Omental fat pad (tissue), 4 donors: Measurements from ENCODE around the gene VEZT. TPM values are rescaled to one million over a fixed set of nuclear protein-coding genes. Genes with fewer than 3 reads are reported as not detected.
A peak's percentile ranks its signal among the peaks of the same experiment; 100 is the strongest.

Experiments used
- ATAC-seq: fragments of 150-250 bp; one replicate; pipeline ENCODE4 v1.9.1; 2016; ENCODE audit warnings: mild to moderate bottlenecking, moderate library complexity; ENCODE audit not compliant: low FRiP score
- DNase-seq: peaks from one replicate; pipeline ENCODE4 v3.0.0-alpha.2; 2019; ENCODE audit warnings: low spot score
- total RNA-seq, 4 donors: library from RNA; depleted of rRNA; stranded (reverse); fragments of >200 nt; gene quantifications; one replicate each; pipeline ENCODE4 v1.1.0, GENCODE V29; 2016
- TF ChIP-seq, protein P1 (sequence below), 3 donors: fragments of 450-650 bp; IDR thresholded peaks; one replicate each; pipeline ENCODE4 v1.5.1; 2016 to 2017; ENCODE audit warnings: antibody characterized with exemption in 3 of 3, mild to moderate bottlenecking in 3 of 3, moderate library complexity in 2 of 3

The VEZT gene
- total RNA-seq, 4 donors from 2014 or later: 57.3 to 75.8 (median 64.0) TPM

DNA sequence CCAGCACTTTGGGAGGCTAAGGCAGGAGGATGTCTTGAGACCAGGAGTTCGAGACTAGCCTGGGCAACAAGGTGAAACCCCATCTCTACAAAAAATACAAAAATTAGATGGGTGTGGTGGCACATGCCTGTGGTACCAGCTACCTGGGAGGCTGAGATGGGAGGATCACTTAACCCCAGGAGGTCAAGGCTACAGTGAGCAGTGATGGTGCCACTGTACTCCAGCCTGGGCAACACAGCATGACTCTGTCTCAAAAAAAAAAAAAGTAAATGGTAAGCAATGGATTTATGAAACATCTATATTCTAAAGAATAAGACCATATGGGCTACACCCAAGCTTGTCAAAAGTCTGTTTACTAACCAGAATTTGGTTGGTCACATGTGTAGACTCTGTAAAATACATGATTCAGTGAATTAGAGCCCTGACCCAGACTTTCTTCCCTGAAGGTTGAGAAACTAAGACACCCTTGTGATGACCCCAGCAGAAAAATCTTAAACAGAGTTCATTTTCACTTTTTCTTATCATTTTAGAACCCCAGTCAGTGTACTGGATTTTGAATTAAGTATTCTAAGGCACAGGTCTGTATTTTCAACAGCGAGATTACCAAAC, 12.5 kb upstream of the VEZT start:
- TF ChIP-seq, protein P1, sequence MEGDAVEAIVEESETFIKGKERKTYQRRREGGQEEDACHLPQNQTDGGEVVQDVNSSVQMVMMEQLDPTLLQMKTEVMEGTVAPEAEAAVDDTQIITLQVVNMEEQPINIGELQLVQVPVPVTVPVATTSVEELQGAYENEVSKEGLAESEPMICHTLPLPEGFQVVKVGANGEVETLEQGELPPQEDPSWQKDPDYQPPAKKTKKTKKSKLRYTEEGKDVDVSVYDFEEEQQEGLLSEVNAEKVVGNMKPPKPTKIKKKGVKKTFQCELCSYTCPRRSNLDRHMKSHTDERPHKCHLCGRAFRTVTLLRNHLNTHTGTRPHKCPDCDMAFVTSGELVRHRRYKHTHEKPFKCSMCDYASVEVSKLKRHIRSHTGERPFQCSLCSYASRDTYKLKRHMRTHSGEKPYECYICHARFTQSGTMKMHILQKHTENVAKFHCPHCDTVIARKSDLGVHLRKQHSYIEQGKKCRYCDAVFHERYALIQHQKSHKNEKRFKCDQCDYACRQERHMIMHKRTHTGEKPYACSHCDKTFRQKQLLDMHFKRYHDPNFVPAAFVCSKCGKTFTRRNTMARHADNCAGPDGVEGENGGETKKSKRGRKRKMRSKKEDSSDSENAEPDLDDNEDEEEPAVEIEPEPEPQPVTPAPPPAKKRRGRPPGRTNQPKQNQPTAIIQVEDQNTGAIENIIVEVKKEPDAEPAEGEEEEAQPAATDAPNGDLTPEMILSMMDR (IDR thresholded peaks at IDR 0.05): no peak
- DNase-seq (no peak), ATAC-seq (no peak)

DNA sequence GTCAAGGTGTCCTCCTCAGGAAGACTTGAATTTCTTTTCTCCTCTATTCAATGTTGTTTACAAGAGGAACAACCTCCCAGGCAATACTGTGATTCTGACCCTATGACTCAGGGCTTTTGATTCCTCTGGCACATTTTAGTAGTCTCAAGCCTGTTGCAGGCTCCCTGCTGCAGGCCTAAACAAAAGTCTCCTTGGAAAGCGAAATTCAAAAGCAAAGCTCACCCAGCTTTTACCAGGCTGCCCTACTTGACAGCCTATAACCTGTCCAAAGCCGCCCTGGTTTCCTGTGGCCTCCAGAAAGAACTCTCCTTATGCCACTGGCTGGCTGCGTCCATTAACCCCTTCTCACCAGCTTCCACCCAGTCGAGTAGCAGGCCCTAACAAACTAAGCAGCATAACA, 11.9 kb upstream of the VEZT start:
- no peak for DNase-seq
- TF ChIP-seq, protein P1 (IDR thresholded peaks at IDR 0.05): no peak
- peak; percentile 79 for ATAC-seq

DNA sequence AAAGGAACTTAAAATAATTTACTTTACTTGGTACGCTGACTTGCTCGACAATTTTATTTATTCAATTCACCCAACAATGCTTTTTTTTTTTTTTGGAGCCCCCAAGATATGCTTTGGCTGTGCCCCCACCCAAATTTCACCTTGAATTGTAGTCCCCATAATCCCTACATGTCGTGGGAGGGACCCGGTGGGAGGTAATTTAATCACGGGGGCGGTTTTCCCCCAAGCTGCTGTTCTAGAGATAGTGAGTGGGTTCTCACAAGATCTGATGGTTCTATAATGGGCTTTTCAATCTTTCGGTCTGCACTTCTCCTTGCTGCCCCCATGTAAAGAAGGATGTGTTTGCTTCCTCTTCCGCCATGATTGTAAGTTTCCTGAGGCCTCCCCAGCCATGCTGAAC, 10.7 kb upstream of the VEZT start:
- ATAC-seq (no peak), DNase-seq (no peak)
- TF ChIP-seq, protein P1 (IDR thresholded peaks at IDR 0.05): no peak

DNA sequence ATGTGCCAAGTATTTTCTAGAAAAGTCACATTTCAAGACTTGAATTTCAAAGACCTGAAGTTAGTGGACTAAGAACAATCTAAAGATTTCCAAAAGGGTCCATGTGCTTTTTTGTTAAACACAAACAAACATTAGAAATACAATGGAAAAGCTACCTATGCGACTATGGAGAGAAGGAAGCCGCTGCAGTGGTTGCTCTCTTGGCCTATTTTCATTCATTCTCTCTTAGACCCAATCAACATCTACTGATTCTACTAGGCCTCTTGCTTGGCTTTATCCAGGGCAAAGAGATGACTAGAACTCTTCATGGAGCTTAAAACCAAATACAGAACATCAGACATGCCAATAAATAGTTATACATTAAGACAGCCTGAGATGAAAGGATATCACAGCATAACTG, 10.2 kb upstream of the VEZT start:
- TF ChIP-seq, protein P1 (IDR thresholded peaks at IDR 0.05): no peak
- ATAC-seq: no peak
- DNase-seq: no peak

DNA sequence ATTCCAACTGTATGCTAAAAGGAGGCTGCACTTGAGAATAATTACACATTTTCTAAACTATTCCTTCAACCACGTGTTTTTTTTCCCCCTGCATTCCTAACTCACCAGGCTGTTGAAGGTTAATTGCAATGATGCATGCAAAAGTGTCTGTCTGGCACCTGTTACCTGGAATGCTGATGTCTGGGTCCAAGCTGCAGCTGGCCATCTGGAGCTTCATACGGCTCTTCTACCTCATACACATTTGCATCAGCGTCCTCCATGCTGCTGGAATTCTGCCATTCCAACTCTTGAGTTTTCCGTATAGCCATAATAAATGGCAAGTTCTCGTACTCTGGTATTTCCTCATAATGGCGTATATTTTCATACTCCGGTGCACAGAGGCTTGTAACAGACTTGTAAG, 8.9 kb upstream of the VEZT start:
- no peak for ATAC-seq
- no peak for DNase-seq
- TF ChIP-seq, protein P1 (IDR thresholded peaks at IDR 0.05): no peak

DNA sequence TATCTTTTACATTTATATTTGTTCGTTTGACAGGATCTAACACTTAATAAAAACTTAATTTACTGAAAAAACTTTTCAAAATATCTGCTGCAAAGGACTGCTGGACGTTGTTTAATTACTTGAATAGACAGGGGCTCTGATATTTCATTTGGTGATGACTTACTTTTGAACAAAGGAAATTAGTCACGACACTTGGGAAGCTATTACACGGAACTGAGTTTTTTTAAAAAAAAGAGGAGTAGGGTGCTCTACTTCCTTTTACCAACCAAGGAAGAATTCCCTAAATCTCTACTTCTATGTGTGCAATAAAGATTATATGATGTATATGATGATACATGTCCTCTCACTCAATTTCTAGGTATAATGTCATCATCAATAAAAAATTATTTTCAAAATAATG, 5.0 kb upstream of the VEZT start:
- TF ChIP-seq, protein P1 (IDR thresholded peaks at IDR 0.05): no peak
- no peak for ATAC-seq
- DNase-seq: no peak

DNA sequence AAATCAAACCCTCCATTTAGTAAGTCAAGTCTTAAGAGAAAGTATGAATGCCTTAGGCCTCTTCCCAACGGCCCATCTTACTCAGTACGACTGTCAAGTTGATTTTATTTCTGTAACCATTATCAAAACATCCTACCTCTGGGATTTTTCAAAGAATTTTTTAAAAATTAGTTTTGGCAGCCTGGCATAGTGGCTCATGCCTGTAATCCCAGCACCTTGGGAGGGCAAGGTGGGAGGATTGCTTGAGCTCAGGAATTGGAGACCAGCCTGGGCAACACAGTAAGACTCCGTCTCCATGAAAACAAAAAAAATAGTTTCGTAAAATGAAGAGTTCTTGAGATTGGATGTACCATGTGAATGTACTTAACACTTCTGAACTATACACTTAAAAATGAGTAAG, 4.5 kb upstream of the VEZT start:
- ATAC-seq (peak; percentile 3), DNase-seq (no peak)
- TF ChIP-seq, protein P1 (IDR thresholded peaks at IDR 0.05): no peak
